ENCODE data around the gene ITGA2B. TPM values are rescaled to one million over a fixed set of nuclear protein-coding genes. Genes with fewer than 3 reads are reported as not detected.

Gene ITGA2B
- polyA plus RNA-seq, 1 donor (not counting 4 experiments of a cell fraction or from before 2014, with no cell fraction given) = not detected

DNA sequence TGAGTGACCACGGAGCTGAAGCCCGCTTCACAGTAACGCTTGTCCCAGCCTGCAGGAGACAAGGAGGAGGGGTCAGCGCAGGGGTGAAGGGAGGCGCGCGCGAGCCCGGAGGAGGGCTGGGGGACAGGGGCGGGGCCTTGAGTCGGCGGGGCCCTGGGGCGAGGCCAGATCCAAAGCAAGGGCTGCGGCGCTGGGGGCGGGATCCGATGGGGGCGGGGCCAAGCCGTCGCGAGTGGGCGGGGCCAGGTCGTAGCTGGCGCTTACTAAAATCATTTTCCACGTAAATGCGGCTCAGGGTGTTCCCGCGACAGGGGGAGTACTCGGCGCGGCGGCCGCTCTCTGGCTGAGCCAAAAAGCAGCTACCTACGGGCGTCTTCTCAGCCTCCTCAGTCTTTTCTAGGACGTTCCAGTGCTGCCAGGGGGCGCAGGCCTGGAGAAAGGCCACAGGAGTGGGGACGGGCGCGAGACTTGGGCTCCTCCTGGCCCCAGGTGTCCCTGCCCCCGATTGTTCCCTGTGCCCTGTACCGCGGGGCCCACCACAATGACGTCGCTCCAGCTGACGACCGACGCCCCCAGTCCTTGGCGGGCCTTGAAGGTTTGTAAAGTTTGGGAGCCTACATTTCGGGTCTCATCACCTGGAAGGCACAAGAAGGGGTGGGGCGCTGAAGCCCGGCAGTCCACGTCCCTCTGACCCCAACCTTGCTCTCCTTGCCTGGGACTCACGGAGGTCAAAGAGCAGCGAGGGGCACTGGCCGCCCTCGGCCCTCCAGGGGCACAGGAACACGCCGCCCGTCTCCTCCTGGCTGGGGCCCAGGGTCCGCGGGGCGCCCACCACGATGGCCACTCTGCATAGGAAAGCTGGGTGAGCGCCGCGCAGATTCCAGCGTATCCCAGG lies 3.9 kb downstream of the ITGA2B start:
- TF ChIP-seq, protein P1, sequence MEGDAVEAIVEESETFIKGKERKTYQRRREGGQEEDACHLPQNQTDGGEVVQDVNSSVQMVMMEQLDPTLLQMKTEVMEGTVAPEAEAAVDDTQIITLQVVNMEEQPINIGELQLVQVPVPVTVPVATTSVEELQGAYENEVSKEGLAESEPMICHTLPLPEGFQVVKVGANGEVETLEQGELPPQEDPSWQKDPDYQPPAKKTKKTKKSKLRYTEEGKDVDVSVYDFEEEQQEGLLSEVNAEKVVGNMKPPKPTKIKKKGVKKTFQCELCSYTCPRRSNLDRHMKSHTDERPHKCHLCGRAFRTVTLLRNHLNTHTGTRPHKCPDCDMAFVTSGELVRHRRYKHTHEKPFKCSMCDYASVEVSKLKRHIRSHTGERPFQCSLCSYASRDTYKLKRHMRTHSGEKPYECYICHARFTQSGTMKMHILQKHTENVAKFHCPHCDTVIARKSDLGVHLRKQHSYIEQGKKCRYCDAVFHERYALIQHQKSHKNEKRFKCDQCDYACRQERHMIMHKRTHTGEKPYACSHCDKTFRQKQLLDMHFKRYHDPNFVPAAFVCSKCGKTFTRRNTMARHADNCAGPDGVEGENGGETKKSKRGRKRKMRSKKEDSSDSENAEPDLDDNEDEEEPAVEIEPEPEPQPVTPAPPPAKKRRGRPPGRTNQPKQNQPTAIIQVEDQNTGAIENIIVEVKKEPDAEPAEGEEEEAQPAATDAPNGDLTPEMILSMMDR (optimal IDR thresholded peaks at IDR 0.05 in 1 of 3, IDR thresholded peaks at IDR 0.05 in 1 of 3, conservative IDR thresholded peaks at IDR 0.05 in 1 of 3; ENCODE audit: extremely low read depth in 1 of 3, insufficient read depth in 2 of 3, low read length in 3 of 3) = peak in 1 of 3 experiments; percentile 9
- TF ChIP-seq EZH2 (IDR thresholded peaks at IDR 0.05; ENCODE audit: low read length) = no peak
- FAIRE-seq = no peak

DNA sequence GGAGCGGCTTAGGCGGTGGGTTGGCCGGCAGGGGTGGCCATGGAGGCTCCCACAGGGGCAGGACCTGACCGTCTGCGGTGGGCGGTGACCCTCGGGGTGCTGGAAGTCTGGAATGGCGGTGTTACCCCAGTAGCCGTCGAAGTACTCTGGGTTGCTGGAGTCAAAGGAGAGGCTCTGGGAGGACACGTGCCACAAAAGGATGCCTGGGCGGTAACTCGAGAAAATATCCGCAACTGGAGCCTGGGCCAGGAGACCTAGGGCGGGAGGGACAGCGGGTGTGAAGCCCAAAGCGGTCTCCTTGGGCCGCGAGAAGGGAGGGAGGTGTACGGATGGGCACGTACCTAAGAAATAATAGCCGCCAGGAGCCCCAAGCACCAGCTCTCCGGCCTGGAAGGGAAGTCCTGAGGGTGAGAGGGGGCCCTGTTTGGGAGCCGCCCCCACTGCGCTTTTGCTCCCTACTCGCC lies 4.6 kb downstream of the ITGA2B start:
- Histone ChIP-seq H3K4me2 (ENCODE audit: control insufficient read depth, extremely low read depth, insufficient read depth, low read depth, low read length) (peak overlapping the region; percentile 88), H3K9me1 (ENCODE audit: control insufficient read depth, extremely low read depth, insufficient read depth, low read length) (no peaks in the 10 kb centered on the region), H3K27me3 (ENCODE audit: control insufficient read depth, extremely low read depth, insufficient read depth, low read length) (peaks cover 37% of the 10 kb centered on the region), H4K20me1 (ENCODE audit: control insufficient read depth, extremely low read depth, insufficient read depth, low read length) (no peaks in the 10 kb centered on the region), H3K27ac (ENCODE audit: control insufficient read depth, insufficient read depth, low read length) (no peak overlapping the region), H3K9me3 (ENCODE audit: control insufficient read depth, low read depth, low read length) (no peaks in the 10 kb centered on the region), H3K4me3 (ENCODE audit: control insufficient read depth in 2 of 3, extremely low read depth in 1 of 3, insufficient read depth in 2 of 3, low read depth in 1 of 3, low read length in 3 of 3) (peak overlapping the region; percentile 44 to 71 (median 47)), H3K79me2 (ENCODE audit: control insufficient read depth, insufficient read depth, low read length) (no peaks in the 10 kb centered on the region), H3K36me3 (ENCODE audit: control insufficient read depth in 2 of 2, extremely low read depth in 1 of 2, insufficient read depth in 2 of 2, low read length in 2 of 2) (no peaks in the 10 kb centered on the region), H3K4me1 (ENCODE audit: control insufficient read depth, extremely low read depth, insufficient read depth, low read length) (peaks cover 9% of the 10 kb centered on the region), H2AFZ (ENCODE audit: control insufficient read depth, low read length) (peak overlapping the region; percentile 22), H3K9ac (ENCODE audit: control insufficient read depth, extremely low read depth, insufficient read depth, low read length) (no peak overlapping the region)
- no peak for FAIRE-seq
- dilution Hi-C loops (cut with MboI; ENCODE audit: extremely low pct_ligation_motif_present, low sequenced_read_pairs) = no loop called here
- no peak for DNase-seq (ENCODE audit: low read depth, low spot score)
- TF ChIP-seq, protein P1 (optimal IDR thresholded peaks at IDR 0.05 in 1 of 3, IDR thresholded peaks at IDR 0.05 in 1 of 3, conservative IDR thresholded peaks at IDR 0.05 in 1 of 3; ENCODE audit: extremely low read depth in 1 of 3, insufficient read depth in 2 of 3, low read length in 3 of 3) = no peak

More for the DNA sequence above, 3.9 kb downstream of the ITGA2B start:
- Histone ChIP-seq H3K9me3 (ENCODE audit: control insufficient read depth, low read depth, low read length) (no peaks in the 10 kb centered on the region), H3K9me1 (ENCODE audit: control insufficient read depth, extremely low read depth, insufficient read depth, low read length) (no peaks in the 10 kb centered on the region), H3K79me2 (ENCODE audit: control insufficient read depth, insufficient read depth, low read length) (no peaks in the 10 kb centered on the region), H3K4me3 (ENCODE audit: control insufficient read depth in 2 of 3, extremely low read depth in 1 of 3, insufficient read depth in 2 of 3, low read depth in 1 of 3, low read length in 3 of 3) (peak overlapping the region; percentile 44 to 71 (median 67)), H4K20me1 (ENCODE audit: control insufficient read depth, extremely low read depth, insufficient read depth, low read length) (no peaks in the 10 kb centered on the region), H3K9ac (ENCODE audit: control insufficient read depth, extremely low read depth, insufficient read depth, low read length) (peak overlapping the region; percentile 69), H3K36me3 (ENCODE audit: control insufficient read depth in 2 of 2, extremely low read depth in 1 of 2, insufficient read depth in 2 of 2, low read length in 2 of 2) (no peaks in the 10 kb centered on the region), H3K27me3 (ENCODE audit: control insufficient read depth, extremely low read depth, insufficient read depth, low read length) (peaks cover 31% of the 10 kb centered on the region), H2AFZ (ENCODE audit: control insufficient read depth, low read length) (peak overlapping the region; percentile 87), H3K4me2 (ENCODE audit: control insufficient read depth, extremely low read depth, insufficient read depth, low read depth, low read length) (peak overlapping the region; percentile 88), H3K27ac (ENCODE audit: control insufficient read depth, insufficient read depth, low read length) (no peak overlapping the region), H3K4me1 (ENCODE audit: control insufficient read depth, extremely low read depth, insufficient read depth, low read length) (peaks cover 9% of the 10 kb centered on the region)
- dilution Hi-C loops (cut with MboI; ENCODE audit: extremely low pct_ligation_motif_present, low sequenced_read_pairs) = no loop called here
- peak; percentile 55 for DNase-seq (ENCODE audit: low read depth, low spot score)
